ES-I3 (cell line): ENCODE results near the gene YAP1.

Experiments used
- H3K36me3 ChIP-seq: 2 replicates; pipeline ENCODE4 v1.6.1; 2013; ENCODE audit warnings: mild to moderate bottlenecking, low read length, control low read depth, moderate library complexity; ENCODE audit not compliant: insufficient read depth
- H3K4me1 ChIP-seq: 2 replicates; pipeline ENCODE4 v1.6.1; 2013; ENCODE audit warnings: mild to moderate bottlenecking, control low read depth, low read length; ENCODE audit not compliant: insufficient read depth
- H3K9ac ChIP-seq: 2 replicates; pipeline ENCODE4 v1.6.1; 2013; ENCODE audit warnings: low read depth, mild to moderate bottlenecking, low read length, moderate library complexity
- H3K9me3 ChIP-seq: 2 replicates; pipeline ENCODE4 v1.6.1; 2013; ENCODE audit warnings: mild to moderate bottlenecking, low read length, moderate library complexity; ENCODE audit not compliant: control insufficient read depth, insufficient read depth

YAP1 gene

DNA sequence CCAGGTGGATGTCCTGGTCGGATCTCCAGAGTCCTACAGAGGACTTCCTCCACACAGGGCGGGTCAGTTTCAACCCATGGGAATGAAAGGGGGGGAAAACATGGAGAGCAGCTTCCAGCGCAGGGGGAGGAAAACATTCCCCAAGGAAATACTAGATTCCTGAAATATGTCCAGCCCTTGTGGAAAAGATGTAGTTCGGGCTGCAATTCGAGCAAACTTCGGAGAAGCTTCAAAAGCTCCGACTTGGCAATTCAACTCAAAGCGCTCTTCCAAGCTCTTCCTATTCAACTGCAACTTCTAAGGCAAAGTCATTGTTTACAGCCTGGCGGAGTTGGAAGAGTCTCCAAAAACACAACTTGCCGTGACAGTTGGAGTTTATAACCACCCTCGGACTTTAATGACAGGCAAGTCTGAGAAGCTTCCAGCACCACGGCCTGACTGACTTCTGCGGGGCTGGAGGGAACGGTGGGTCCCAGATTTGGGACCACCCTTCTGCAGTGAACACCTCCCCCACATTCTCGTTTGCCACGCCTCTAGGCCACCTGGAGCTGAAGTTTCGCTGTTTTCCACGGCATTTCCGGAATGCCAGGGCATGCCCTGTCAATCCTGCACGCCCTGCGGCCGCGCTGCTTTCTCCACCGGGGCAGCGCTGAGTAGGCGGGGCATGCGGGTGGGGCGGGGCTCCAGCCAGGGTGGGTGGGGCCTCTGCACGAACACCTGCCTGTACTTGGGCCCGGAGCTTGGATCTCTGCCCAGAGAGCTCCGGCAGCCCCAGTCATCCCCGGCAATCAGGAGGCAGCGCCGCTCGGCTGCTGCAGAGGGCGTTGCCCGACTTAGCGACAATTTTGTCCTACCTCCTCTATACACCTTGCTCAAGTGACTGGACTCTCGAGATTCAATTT lies 158.1 kb downstream of the YAP1 start:
- Histone ChIP-seq H3K9me3 (no peaks in the 10 kb centered on the region), H3K4me1 (peaks cover 10% of the 10 kb centered on the region; the same call in 1 of the 2 replicates), H3K36me3 (no peaks in the 10 kb centered on the region), H3K9ac (peak overlapping the region; percentile 71; the same call in 1 of the 2 replicates)

DNA sequence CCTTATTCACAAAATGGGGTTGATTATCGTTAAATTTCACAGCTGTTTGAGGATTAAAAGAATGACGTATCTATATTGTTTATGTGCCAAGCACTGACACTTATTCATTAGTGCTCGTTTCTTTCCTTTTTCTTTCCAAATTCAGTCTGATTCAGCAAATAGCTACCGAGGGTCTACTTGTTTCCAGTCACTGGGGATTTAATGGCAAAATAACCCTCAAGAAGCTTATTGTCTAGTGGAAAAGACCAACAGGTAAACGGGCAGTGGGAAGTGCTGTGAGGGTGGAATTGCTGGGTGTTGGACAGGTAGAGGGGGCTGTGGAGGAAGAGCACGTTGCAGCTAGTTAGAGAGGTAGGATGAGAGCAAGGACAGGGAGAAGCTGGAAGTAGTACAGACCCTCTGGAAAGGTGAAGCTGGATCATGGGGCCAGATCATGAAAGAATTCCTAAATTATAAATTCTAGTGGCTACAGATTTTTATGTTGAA lies 158.8 kb downstream of the YAP1 start:
- Histone ChIP-seq H3K4me1 (peaks cover 10% of the 10 kb centered on the region; the same call in 1 of the 2 replicates), H3K36me3 (no peaks in the 10 kb centered on the region), H3K9ac (peak overlapping the region; percentile 47; the same call in 1 of the 2 replicates), H3K9me3 (no peaks in the 10 kb centered on the region)

DNA sequence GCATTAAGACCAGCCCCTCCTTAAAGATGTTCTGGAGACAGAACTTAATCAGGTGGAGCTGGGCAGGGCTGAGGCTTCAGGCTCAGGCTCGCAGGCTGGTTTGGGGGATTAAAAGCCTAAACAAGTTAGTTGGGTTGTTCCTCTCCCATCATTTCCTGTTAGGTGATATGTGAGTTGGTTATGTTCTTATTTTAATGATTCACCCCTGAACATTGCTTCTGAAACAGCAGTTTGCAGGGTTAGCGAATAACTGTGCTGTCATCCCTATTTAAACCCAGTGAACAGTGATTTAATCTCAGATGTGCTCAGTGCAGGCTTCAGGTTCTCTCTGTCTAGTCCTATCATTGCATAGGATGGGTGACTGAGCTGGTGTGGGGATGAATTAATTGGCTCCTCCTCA lies 159.7 kb downstream of the YAP1 start:
- Histone ChIP-seq H3K9me3 (no peaks in the 10 kb centered on the region), H3K9ac (no peak overlapping the region), H3K4me1 (peaks cover 10% of the 10 kb centered on the region; the same call in 1 of the 2 replicates), H3K36me3 (no peaks in the 10 kb centered on the region)

DNA sequence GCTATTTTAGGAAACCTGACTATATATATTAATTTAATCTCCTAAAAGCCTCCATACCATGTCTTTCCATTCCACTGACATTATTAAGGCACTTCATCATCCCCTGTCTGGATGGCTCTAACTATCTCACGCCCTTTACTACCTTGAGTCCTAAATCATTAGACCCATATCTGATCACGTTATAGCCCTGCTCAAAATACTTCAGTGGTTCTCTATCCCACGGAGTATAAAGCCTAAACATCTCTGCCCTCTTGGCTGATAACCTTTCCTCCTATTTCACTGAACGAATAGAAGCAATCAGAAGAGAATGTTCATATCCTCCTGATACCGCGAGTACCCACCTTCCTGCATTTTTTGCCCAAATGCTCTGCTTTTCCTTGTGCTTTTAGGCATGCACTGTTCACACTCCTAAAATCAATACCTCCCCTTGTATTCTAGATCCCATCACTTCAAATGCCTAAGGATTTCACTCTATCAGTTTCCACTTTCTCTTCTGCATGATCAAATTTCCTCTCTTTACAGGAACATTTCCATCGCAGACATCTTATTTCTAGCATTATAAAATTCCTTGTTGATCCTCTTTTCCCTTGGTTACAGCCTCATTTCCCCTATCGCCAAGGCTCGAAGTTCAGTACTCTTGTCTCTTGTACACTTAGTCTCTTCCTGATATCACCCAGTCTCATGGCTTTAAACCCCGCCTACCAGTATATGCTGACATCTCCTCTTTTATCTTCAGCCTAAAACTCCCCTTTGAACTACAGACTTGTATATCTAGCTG lies 162.0 kb downstream of the YAP1 start:
- no peaks in the 10 kb centered on the region for H3K9me3 ChIP-seq
- H3K36me3 ChIP-seq, result no peaks in the 10 kb centered on the region
- H3K9ac ChIP-seq, result no peak overlapping the region
- peaks cover 10% of the 10 kb centered on the region; the same call in 1 of the 2 replicates for H3K4me1 ChIP-seq

DNA sequence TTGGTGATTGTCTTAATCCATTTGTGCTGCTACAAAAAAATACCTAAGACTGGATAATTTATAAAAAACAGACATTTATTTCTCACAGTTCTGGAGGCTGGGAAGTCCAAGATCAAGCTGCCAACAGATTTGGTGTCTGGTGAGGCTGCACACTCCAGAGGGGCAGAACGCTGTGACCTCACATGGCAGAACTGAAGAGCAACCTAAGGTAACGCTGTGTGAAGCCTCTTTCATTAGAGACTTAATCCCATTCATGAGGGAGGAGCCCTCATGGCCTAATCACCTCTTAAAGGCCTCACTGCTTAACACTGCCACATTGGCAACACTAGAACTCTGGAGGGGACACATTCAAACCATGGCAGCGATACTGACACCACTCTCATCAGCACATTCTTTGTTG lies 164.4 kb downstream of the YAP1 start:
- H3K36me3 ChIP-seq, result no peaks in the 10 kb centered on the region
- H3K9ac ChIP-seq, result no peak overlapping the region
- peaks cover 2% of the 10 kb centered on the region; the same call in 1 of the 2 replicates for H3K4me1 ChIP-seq
- H3K9me3 ChIP-seq, result no peaks in the 10 kb centered on the region

- Histone ChIP-seq H3K4me1 (peaks cover 11% of the 10 kb centered on the region), H3K9me3 (no peaks in the 10 kb centered on the region), H3K36me3 (no peaks in the 10 kb centered on the region), H3K9ac (no peak overlapping the region)
Observed at GRCh38 chr11:102276362-102276761, 166.1 kb downstream of the YAP1 start.

DNA sequence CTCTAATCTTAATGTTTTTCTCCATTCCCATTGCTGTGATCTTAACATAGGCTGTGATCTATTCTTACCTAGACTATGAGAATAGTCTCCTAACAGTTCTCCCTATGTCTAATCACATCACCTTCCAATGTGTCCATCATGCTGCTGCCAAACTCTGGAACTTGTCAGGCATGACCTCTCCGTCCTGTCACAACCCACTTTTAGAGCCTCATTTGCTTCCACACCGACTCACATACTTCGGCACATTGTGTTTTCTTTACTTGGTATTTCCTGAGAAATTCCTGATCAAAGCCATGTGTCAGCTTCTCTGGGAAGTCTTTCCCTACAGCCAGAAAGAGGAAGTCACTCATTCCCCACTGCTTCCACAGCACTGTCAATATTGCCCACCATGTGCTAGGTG lies 166.5 kb downstream of the YAP1 start:
- H3K9me3 ChIP-seq, result no peaks in the 10 kb centered on the region
- no peak overlapping the region for H3K9ac ChIP-seq
- H3K36me3 ChIP-seq, result no peaks in the 10 kb centered on the region
- H3K4me1 ChIP-seq, result peaks cover 11% of the 10 kb centered on the region

- Histone ChIP-seq H3K9me3 (no peaks in the 10 kb centered on the region), H3K9ac (peak overlapping the region; percentile 13; the same call in 1 of the 2 replicates), H3K36me3 (no peaks in the 10 kb centered on the region), H3K4me1 (peaks cover 11% of the 10 kb centered on the region)
Observed at GRCh38 chr11:102279641-102280170, 169.5 kb downstream of the YAP1 start.

DNA sequence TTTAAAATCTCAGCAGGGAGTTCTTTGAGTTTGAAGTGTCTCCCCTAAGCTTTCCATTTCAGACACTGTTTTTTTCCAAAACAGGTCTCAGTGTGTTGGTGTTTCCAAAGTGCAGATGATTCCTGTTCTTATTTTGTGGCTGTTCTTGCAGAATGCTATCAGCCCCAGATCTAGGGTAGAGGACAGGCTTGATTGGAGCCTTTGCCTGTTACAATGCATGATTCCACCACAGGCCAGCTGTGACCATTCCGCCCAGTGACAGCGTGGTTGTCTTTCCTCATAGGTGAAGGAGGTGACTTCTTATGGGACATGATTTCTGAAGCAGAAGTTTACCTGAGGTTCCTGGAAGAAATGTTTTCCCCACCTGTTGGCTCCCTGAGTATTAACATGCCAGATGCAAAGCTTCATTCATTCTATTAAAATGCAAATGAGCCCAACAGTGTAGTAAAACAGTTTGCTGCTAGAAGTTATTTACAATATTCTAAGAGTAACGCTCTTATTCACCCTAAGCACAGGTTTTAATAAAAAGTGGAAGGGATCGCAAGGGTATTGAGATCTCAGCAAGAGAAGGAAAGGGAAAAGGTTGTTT lies 170.1 kb downstream of the YAP1 start:
- Histone ChIP-seq H3K4me1 (peaks cover 11% of the 10 kb centered on the region), H3K9ac (0 out of 2 replicates have a peak overlapping the region, but pooled peaks have one; percentile 9), H3K36me3 (no peaks in the 10 kb centered on the region), H3K9me3 (no peaks in the 10 kb centered on the region)
